Measurements from ENCODE around the gene ZC3H11A.
"Not testable (repeated sequence)": the region's sequence is repeated elsewhere in the genome, so short reads cannot be mapped to it uniquely, and the experiment has no call there.

Gene ZC3H11A

GRCh38 chr1:203789966-203790365 lies 5.5 kb upstream of the ZC3H11A start:
- no peak for DNase-seq

GRCh38 chr1:203791498-203791897 lies 3.9 kb upstream of the ZC3H11A start:
- DNase-seq: no peak

- DNase-seq: no peak
These were observed 2.9 kb upstream of the ZC3H11A start for GRCh38 chr1:203792486-203792885.

- not testable (repeated sequence) for DNase-seq
These were observed 1.9 kb upstream of the ZC3H11A start for GRCh38 chr1:203793561-203793960.

GRCh38 chr1:203794764-203795440 lies 521 bp upstream of the ZC3H11A start:
- no peak for DNase-seq

- no peak for DNase-seq
These were observed 798 bp downstream of the ZC3H11A start for GRCh38 chr1:203796236-203796605.

GRCh38 chr1:203797216-203797615 lies 1.8 kb downstream of the ZC3H11A start:
- DNase-seq: no peak

- no peak for DNase-seq
These were observed 2.7 kb downstream of the ZC3H11A start for GRCh38 chr1:203797948-203798655.

GRCh38 chr1:203799157-203799556 lies 3.7 kb downstream of the ZC3H11A start:
- no peak for DNase-seq

GRCh38 chr1:203799971-203800370 lies 4.5 kb downstream of the ZC3H11A start:
- DNase-seq: no peak

- no peak for DNase-seq
These were observed 10.3 kb downstream of the ZC3H11A start for GRCh38 chr1:203805689-203806088.

GRCh38 chr1:203807196-203807595 lies 11.8 kb downstream of the ZC3H11A start:
- no peak for DNase-seq

GRCh38 chr1:203813581-203814341 lies 18.3 kb downstream of the ZC3H11A start:
- no peak for DNase-seq

GRCh38 chr1:203818399-203818798 lies 23.0 kb downstream of the ZC3H11A start:
- DNase-seq: no peak

GRCh38 chr1:203823306-203823705 lies 27.9 kb downstream of the ZC3H11A start:
- DNase-seq: no peak

GRCh38 chr1:203826175-203826574 lies 30.8 kb downstream of the ZC3H11A start:
- no peak for DNase-seq

GRCh38 chr1:203828002-203828401 lies 32.6 kb downstream of the ZC3H11A start:
- no peak for DNase-seq

GRCh38 chr1:203828503-203828902 lies 33.1 kb downstream of the ZC3H11A start:
- DNase-seq: no peak

GRCh38 chr1:203829247-203829646 lies 33.8 kb downstream of the ZC3H11A start:
- not testable (repeated sequence) for DNase-seq

- no peak for DNase-seq
These were observed 40.1 kb downstream of the ZC3H11A start for GRCh38 chr1:203835476-203835875.

GRCh38 chr1:203839081-203839480 lies 43.7 kb downstream of the ZC3H11A start:
- no peak for DNase-seq

- no peak for DNase-seq
These were observed 44.9 kb downstream of the ZC3H11A start for GRCh38 chr1:203840208-203840808.

- DNase-seq: no peak
These were observed 47.1 kb downstream of the ZC3H11A start for GRCh38 chr1:203842559-203842876.

- DNase-seq: no peak
These were observed 48.0 kb downstream of the ZC3H11A start for GRCh38 chr1:203843435-203843834.

Data from GOT3 (cell line).